Astrocyte (in vitro differentiated cells and primary cell): ENCODE results near the gene WNT9B. TPM values are rescaled to one million over a fixed set of nuclear protein-coding genes. Genes with fewer than 3 reads are reported as not detected.
"Not testable (repeated sequence)": the region's sequence is repeated elsewhere in the genome, so short reads cannot be mapped to it uniquely, and the experiment has no call there.

Experiments
- DNase-seq: peaks from one replicate; pipeline ENCODE4 v3.0.0-alpha.2; 2010; ENCODE audit warnings: low read depth
- FAIRE-seq: peaks from 2 replicates; lab custom pipeline; 2011; peaks lifted over from hg19 to GRCh38; lab: Jason Lieb, UNC
- H2AFZ ChIP-seq: 2 replicates; pipeline ENCODE4 v1.6.0; 2012; ENCODE audit warnings: low read depth, low read length, inconsistent platforms
- H3K27ac ChIP-seq: 2 replicates; pipeline ENCODE4 v1.5.1; 2011; ENCODE audit warnings: low read depth, low read length, inconsistent platforms
- H3K27me3 ChIP-seq: 2 replicates; pipeline ENCODE4 v1.6.0; 2011; ENCODE audit warnings: low read length, inconsistent platforms; ENCODE audit not compliant: insufficient read depth
- H3K36me3 ChIP-seq: 2 replicates; pipeline ENCODE4 v1.5.1; 2011; ENCODE audit warnings: low read length, inconsistent platforms; ENCODE audit not compliant: insufficient read depth
- H3K4me1 ChIP-seq: 2 replicates; pipeline ENCODE4 v1.5.1; 2011; ENCODE audit warnings: low read length, inconsistent platforms; ENCODE audit not compliant: insufficient read depth
- H3K4me2 ChIP-seq: 2 replicates; pipeline ENCODE4 v1.6.0; 2012; ENCODE audit warnings: low read length, inconsistent platforms
- H3K4me3 ChIP-seq: 2 replicates; pipeline ENCODE4 v1.5.1; 2011; ENCODE audit warnings: low read depth, mild to moderate bottlenecking, low read length, inconsistent platforms; ENCODE audit not compliant: insufficient read depth
- H3K79me2 ChIP-seq: 2 replicates; pipeline ENCODE4 v1.6.0; 2012; ENCODE audit warnings: mild to moderate bottlenecking, low read length, inconsistent platforms; ENCODE audit not compliant: insufficient read depth
- H3K9ac ChIP-seq: 2 replicates; pipeline ENCODE4 v1.6.0; 2012; ENCODE audit warnings: mild to moderate bottlenecking, low read length, inconsistent platforms
- H3K9me3 ChIP-seq: 2 replicates; pipeline ENCODE4 v1.5.1; 2012; ENCODE audit warnings: low read depth, mild to moderate bottlenecking, low read length, inconsistent platforms; ENCODE audit not compliant: insufficient read depth
- H4K20me1 ChIP-seq: 2 replicates; pipeline ENCODE4 v1.6.0; 2012; ENCODE audit warnings: low read length, inconsistent platforms; ENCODE audit not compliant: insufficient read depth
- H3K27ac Mint-ChIP-seq: one replicate; pipeline ENCODE4 v1.8.0; 2021; ENCODE audit warnings: mild to moderate bottlenecking, mixed read lengths; ENCODE audit not compliant: unreplicated experiment
- H3K27me3 Mint-ChIP-seq: one replicate; pipeline ENCODE4 v1.8.0; 2021; ENCODE audit warnings: low read depth, mixed read lengths; ENCODE audit not compliant: unreplicated experiment
- H3K36me3 Mint-ChIP-seq: one replicate; pipeline ENCODE4 v1.8.0; 2021; ENCODE audit warnings: low read depth, mixed read lengths; ENCODE audit not compliant: unreplicated experiment
- H3K4me1 Mint-ChIP-seq: one replicate; pipeline ENCODE4 v1.8.0; 2021; ENCODE audit warnings: low read depth, mixed read lengths; ENCODE audit not compliant: unreplicated experiment
- H3K4me3 Mint-ChIP-seq: one replicate; pipeline ENCODE4 v1.8.0; 2021; ENCODE audit warnings: mild to moderate bottlenecking, moderate library complexity, mixed read lengths; ENCODE audit not compliant: unreplicated experiment
- H3K9me3 Mint-ChIP-seq: one replicate; pipeline ENCODE4 v1.8.0; 2021; ENCODE audit warnings: mild to moderate bottlenecking, mixed read lengths; ENCODE audit not compliant: unreplicated experiment
- EZH2 ChIP-seq: IDR thresholded peaks from 2 replicates; pipeline ENCODE4 v1.6.1; 2012; ENCODE audit warnings: mild to moderate bottlenecking, low read length, inconsistent platforms; ENCODE audit not compliant: insufficient read depth
- total RNA-seq: library from RNA; stranded (reverse); gene quantifications from 2 replicates; pipeline ENCODE4 v1.2.1, GENCODE V29; 2021
- TF ChIP-seq, protein P1 (sequence below): IDR thresholded peaks from 2 replicates; pipeline ENCODE4 v1.5.1; 2011; ENCODE audit warnings: low read depth, mild to moderate bottlenecking, inconsistent platforms, low read length, moderate library complexity; ENCODE audit not compliant: insufficient read depth

WNT9B gene
- total RNA-seq, 1 donor from 2014 or later, result 0.48 TPM

DNA sequence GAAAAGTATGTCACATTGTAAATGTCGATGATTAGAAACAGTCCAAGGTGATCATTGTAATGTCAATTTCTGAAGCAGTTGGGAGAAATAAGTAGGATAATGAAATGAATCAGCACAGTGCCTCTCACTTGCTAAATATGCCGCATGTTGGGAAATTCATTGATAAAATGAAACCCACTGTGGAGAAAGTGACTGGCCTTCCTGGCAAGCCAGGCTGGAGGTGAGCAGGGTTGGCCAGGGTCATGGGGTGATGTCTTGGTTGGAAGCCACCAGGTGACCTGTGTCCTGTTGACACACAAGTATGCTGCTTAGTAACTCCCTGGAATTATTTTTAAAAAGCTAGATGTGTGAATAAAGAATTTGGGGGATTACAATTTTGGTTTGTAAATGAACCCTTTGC, 14.9 kb upstream of the WNT9B start:
- H3K27ac Mint-ChIP-seq, result no peak overlapping the region
- Histone ChIP-seq H3K9ac (no peak overlapping the region), H3K27ac (no peak overlapping the region), H3K4me3 (no peak overlapping the region), H3K27me3 (peaks cover 11% of the 10 kb centered on the region), H3K9me3 (no peaks in the 10 kb centered on the region), H2AFZ (no peak overlapping the region), H3K79me2 (no peaks in the 10 kb centered on the region), H4K20me1 (no peaks in the 10 kb centered on the region), H3K4me2 (no peak overlapping the region), H3K36me3 (no peaks in the 10 kb centered on the region), H3K4me1 (peaks cover 13% of the 10 kb centered on the region)
- peaks cover 29% of the 10 kb centered on the region for H3K27me3 Mint-ChIP-seq
- no peak overlapping the region for H3K4me3 Mint-ChIP-seq
- H3K9me3 Mint-ChIP-seq, result no peaks in the 10 kb centered on the region
- FAIRE-seq (no peak), DNase-seq (no peak)
- H3K4me1 Mint-ChIP-seq, result peaks cover 10% of the 10 kb centered on the region
- TF ChIP-seq, protein P1, sequence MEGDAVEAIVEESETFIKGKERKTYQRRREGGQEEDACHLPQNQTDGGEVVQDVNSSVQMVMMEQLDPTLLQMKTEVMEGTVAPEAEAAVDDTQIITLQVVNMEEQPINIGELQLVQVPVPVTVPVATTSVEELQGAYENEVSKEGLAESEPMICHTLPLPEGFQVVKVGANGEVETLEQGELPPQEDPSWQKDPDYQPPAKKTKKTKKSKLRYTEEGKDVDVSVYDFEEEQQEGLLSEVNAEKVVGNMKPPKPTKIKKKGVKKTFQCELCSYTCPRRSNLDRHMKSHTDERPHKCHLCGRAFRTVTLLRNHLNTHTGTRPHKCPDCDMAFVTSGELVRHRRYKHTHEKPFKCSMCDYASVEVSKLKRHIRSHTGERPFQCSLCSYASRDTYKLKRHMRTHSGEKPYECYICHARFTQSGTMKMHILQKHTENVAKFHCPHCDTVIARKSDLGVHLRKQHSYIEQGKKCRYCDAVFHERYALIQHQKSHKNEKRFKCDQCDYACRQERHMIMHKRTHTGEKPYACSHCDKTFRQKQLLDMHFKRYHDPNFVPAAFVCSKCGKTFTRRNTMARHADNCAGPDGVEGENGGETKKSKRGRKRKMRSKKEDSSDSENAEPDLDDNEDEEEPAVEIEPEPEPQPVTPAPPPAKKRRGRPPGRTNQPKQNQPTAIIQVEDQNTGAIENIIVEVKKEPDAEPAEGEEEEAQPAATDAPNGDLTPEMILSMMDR, result no peak
- no peak for TF ChIP-seq EZH2
- H3K36me3 Mint-ChIP-seq, result no peaks in the 10 kb centered on the region

DNA sequence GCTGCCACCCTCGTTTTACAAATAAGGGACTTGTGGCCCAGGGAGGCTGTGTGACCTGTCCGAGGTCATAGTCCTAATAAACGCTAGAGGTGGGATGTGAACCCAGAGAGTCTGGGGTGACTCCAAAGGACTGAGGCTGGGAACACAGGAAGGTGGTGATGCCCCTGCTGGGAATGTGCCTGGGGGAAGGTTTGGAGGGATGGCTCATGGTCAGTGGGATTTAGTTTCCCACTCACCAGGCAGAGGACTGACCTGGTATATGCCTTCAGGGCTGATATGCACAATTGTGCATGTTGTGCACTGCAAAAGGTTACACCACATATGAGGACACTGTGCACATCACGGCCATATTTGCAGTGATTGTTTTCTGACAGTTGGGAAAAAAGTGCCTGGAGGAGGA, 13.9 kb upstream of the WNT9B start:
- TF ChIP-seq EZH2, result no peak
- Histone ChIP-seq H3K36me3 (no peaks in the 10 kb centered on the region), H3K4me2 (no peak overlapping the region), H3K4me3 (no peak overlapping the region), H2AFZ (no peak overlapping the region), H3K9ac (no peak overlapping the region), H3K9me3 (no peaks in the 10 kb centered on the region), H3K79me2 (no peaks in the 10 kb centered on the region), H3K4me1 (peaks cover 16% of the 10 kb centered on the region), H3K27me3 (peaks cover 13% of the 10 kb centered on the region), H3K27ac (no peak overlapping the region), H4K20me1 (no peaks in the 10 kb centered on the region)
- DNase-seq, result no peak
- Mint-ChIP-seq H3K36me3 (no peaks in the 10 kb centered on the region), H3K4me3 (no peak overlapping the region), H3K27me3 (peaks cover 31% of the 10 kb centered on the region), H3K4me1 (peaks cover 10% of the 10 kb centered on the region), H3K9me3 (no peaks in the 10 kb centered on the region), H3K27ac (peak overlapping the region; percentile 62)
- FAIRE-seq, result no peak

DNA sequence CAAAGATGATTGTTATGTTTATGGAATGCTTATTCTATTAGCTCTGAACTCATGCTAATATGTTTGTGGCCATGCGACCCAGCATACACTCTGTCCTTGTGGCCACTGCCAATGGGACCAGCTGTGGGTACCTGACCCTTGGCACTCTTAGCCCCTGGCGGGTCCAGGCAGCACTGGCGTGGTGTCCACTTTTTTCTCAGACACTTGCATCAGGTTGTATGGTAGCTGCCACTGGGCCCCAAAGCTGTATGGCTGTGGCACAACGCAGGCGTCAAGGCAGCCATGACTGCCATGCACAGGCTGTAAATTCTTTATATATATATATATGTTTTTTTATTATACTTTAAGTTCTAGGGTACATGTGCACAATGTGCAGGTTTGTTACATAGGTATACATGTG, 12.2 kb upstream of the WNT9B start:
- FAIRE-seq (no peak), DNase-seq (no peak)
- Mint-ChIP-seq H3K4me1 (no peaks in the 10 kb centered on the region), H3K27me3 (peaks cover 31% of the 10 kb centered on the region), H3K4me3 (no peak overlapping the region), H3K9me3 (peaks cover 3% of the 10 kb centered on the region), H3K27ac (no peak overlapping the region), H3K36me3 (no peaks in the 10 kb centered on the region)
- H3K36me3 ChIP-seq, result no peaks in the 10 kb centered on the region
- H3K4me1 ChIP-seq, result peaks cover 3% of the 10 kb centered on the region
- no peak overlapping the region for H3K27ac ChIP-seq
- H4K20me1 ChIP-seq, result no peaks in the 10 kb centered on the region
- H2AFZ ChIP-seq, result no peak overlapping the region
- no peak overlapping the region for H3K9ac ChIP-seq
- no peak overlapping the region for H3K4me3 ChIP-seq
- no peak overlapping the region for H3K4me2 ChIP-seq
- TF ChIP-seq, protein P1, result no peak
- no peak for TF ChIP-seq EZH2
- peaks cover 7% of the 10 kb centered on the region for H3K9me3 ChIP-seq
- H3K27me3 ChIP-seq, result peaks cover 15% of the 10 kb centered on the region
- H3K79me2 ChIP-seq, result no peaks in the 10 kb centered on the region

DNA sequence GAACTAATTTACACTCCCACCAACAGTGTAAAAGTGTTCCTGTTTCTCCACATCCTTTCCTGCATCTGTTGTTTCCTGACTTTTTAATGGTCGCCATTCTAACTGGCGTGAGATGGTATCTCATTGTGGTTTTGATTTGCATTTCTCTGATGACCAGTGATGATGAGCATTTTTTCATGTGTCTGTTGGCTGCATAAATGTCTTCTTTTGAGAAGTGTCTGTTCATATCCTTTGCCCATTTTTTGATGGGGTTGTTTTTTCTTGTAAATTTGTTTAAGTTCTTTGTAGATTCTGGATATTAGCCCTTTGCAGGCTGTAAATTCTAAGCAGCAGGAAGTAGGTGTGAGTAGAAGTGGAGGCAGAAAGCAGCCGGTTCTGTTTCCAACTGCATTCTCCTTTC, 10.8 kb upstream of the WNT9B start:
- H3K36me3 ChIP-seq, H3K4me3 ChIP-seq, H3K4me2 ChIP-seq, H4K20me1 ChIP-seq, H3K79me2 ChIP-seq, H3K4me1 Mint-ChIP-seq, H3K36me3 Mint-ChIP-seq, FAIRE-seq, H3K9ac ChIP-seq, DNase-seq, H3K4me3 Mint-ChIP-seq, H3K27ac ChIP-seq, H3K9me3 Mint-ChIP-seq, H2AFZ ChIP-seq, H3K4me1 ChIP-seq, H3K27ac Mint-ChIP-seq, H3K9me3 ChIP-seq: not testable (repeated sequence)
- H3K27me3 ChIP-seq, result peaks cover 15% of the 10 kb centered on the region
- H3K27me3 Mint-ChIP-seq, result peaks cover 36% of the 10 kb centered on the region
